Adrenal gland (tissue), 19 donors: ENCODE data around the gene PRDM12. TPM values are rescaled to one million over a fixed set of nuclear protein-coding genes. Genes with fewer than 3 reads are reported as not detected.

Experiments
- DNase-seq, 7 donors: peaks; one replicate each; pipeline ENCODE4 v3.0.0-alpha.2; 2019 to 2020
- H3K27ac ChIP-seq, 5 donors: fragments of 200-600 bp; sonication (generic) in 4 of 5; 1 replicate in 3 of 5; 2 replicates in 2 of 5; pipeline versions ENCODE4 v1.5.1 to v1.8.0; 2016 to 2020; ENCODE audit warnings: mild to moderate bottlenecking in 1 of 5
- H3K27me3 ChIP-seq: fragments of 200-600 bp; 2 replicates; pipeline ENCODE4 v1.8.0; 2021
- H3K36me3 ChIP-seq, 2 donors: fragments of 200-600 bp; replicated peaks in 1 of 2; 1 replicate in 1 of 2; 2 replicates in 1 of 2; pipeline versions ENCODE4 v1.5.1 to v1.8.0; 2018 to 2022
- H3K4me1 ChIP-seq, 2 donors: fragments of 200-600 bp; replicated peaks in 1 of 2; 1 replicate in 1 of 2; 2 replicates in 1 of 2; pipeline versions ENCODE4 v1.5.1 to v1.8.0; 2018 to 2021
- H3K4me3 ChIP-seq, 4 donors: fragments of 200-600 bp; sonication (generic) in 3 of 4; one replicate each; pipeline ENCODE4 v1.5.1; 2016 to 2018
- H3K9me3 ChIP-seq, 3 donors: fragments of 200-600 bp; sonication (generic) in 1 of 3; replicated peaks in 1 of 3; 1 replicate in 2 of 3; 2 replicates in 1 of 3; pipeline versions ENCODE4 v1.5.1 to v1.8.0; 2016 to 2021
- POLR2A ChIP-seq, 2 donors: fragments of 450-650 bp; IDR thresholded peaks; one replicate each; pipeline ENCODE4 v1.6.1; 2017; ENCODE audit warnings: antibody characterized with exemption in 2 of 2, mild to moderate bottlenecking in 2 of 2, moderate library complexity in 1 of 2
- WGBS, 4 donors: extraction: QIAGEN DNeasy Blood & Tissue Kit in 2 of 4; methylation state at CpG; one replicate each; pipeline versions ENCODE4 v1.1.5 to v1.1.7; 2013 to 2017; 5-methylcytosine and 5-hydroxymethylcytosine counted together
- intact Hi-C, 2 donors: fragments of 100-400 bp; cut with DNase I; formaldehyde crosslinking; loops; one replicate each; pipeline versions ENCODE4 v1.14.1 to v1.15.0; 2022 to 2023
- long read RNA-seq, 10 donors: library from polyadenylated mRNA in 3 of 10; unstranded in 2 of 10; stranded (forward) in 1 of 10; transcript quantifications; one replicate each; pipeline ENCODE4 v2.0.0 and lab custom pipeline, GENCODE V29; 2021 to 2026
- polyA plus RNA-seq, 3 donors: library from polyadenylated mRNA; stranded (reverse); fragments of 200-250 nt in 2 of 3; fragments of 350-450 nt in 1 of 3; fragmentation: Illumina TruSeq in 1 of 3; extraction: RNeasy Lipid Tissue Mini Kit (QIAGEN cat#74804) in 1 of 3; gene quantifications; one replicate each; pipeline ENCODE4 v1.2.3, GENCODE V29; 2013 to 2014
- total RNA-seq, 9 donors: library from RNA; depleted of rRNA in 4 of 9; stranded (reverse); fragments of >200 nt in 4 of 9; fragments of 120-200 nt in 1 of 9; fragmentation: NEBNext Ultra II Directional in 1 of 9; extraction: Animal tissue kit (Norgen Biotek cat#: 25700) in 1 of 9; gene quantifications; one replicate each; pipeline versions ENCODE4 v1.1.0 to v1.2.4, GENCODE V29; 2013 to 2023
- TF ChIP-seq, protein P1 (sequence below), 6 experiments: fragments of 450-650 bp in 4 of 6; fragments of 200-600 bp in 2 of 6; sonication (generic) in 1 of 6; IDR thresholded peaks; 1 replicate in 5 of 6; 2 replicates in 1 of 6; pipeline versions ENCODE4 v1.5.1 to v1.8.0; 2016 to 2021; ENCODE audit warnings: antibody characterized with exemption in 6 of 6, mild to moderate bottlenecking in 2 of 6, moderate library complexity in 1 of 6
- donor health status: healthy with polysubstance abuse.
- donor health status: Bipolar disorder and iron deficiency.
- donor health status: DM: yes; HTN: yes; CAD: no.
- donor health status: DM: no; HTN: no; CAD: no.
- donor health status: DM: no; HTN: no; CAD: no.
- donor health status: DM: yes; HTN: yes; CAD: no.

Gene PRDM12
- total RNA-seq = under 1 TPM in 1 of 9 donors, not detected in 8; 0.14 TPM
- under 1 TPM in 2 of 3 donors, not detected in 1; 0.07 to 0.08 TPM for polyA plus RNA-seq
- long read RNA-seq, donor 1 = 0 reads
- long read RNA-seq, donor 2 = 0 reads
- long read RNA-seq, donor 3 = 0 reads
- long read RNA-seq, donor 4 = 0 reads
- long read RNA-seq, donor 5 = 0 reads
- long read RNA-seq, donor 6, partial matches to known transcripts = 0 of 1 reads
- long read RNA-seq, donor 6, other reads (novel, unspliced or antisense) = 1 of 1 reads
- long read RNA-seq, donor 7 = 0 reads
- long read RNA-seq, donor 8 = 0 reads
- long read RNA-seq, donor 9 = 0 reads
- long read RNA-seq, donor 10 = 0 reads

DNA sequence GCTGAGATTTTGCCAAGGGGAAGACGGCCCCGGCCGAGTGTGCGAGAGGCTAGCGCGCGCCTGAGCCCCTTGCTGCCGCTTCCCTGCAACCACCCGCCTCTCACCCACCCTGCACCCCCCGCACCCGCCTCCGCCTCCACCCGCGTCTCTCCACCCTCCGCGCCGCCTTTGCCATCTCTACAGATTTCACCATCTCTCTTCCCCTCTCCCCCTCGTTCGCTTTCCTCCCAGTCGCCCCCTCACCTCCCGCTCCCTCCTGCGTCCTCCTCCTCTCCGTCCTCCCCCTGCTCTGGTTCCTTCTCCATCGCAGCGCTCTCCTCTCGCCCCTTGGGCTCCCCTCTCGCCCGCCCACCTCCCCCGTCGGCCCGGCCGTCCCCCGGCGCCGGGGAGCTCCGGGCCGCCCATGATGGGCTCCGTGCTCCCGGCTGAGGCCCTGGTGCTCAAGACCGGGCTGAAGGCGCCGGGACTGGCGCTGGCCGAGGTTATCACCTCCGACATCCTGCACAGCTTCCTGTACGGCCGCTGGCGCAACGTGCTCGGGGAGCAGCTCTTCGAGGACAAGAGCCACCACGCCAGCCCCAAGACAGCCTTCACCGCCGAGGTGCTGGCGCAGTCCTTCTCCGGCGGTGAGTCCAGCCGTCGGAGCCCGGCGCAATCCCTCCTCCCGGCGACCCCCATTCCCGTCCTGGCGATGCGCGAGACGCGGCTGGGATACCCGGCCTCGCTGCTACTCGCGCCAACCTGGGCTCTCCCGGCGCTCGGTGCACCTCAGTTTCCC lies at the start of gene PRDM12:
Gene PRDM12 (plus strand): TSS at position 344 of the 778 bp plus-strand sequence. CDS start 60 bp downstream, at position 404.
- Histone ChIP-seq H3K27me3 (peaks cover 76% of the 10 kb centered on the region), H3K4me1 (peaks cover 22 to 39% of the 10 kb centered on the region in 2 donors)

DNA sequence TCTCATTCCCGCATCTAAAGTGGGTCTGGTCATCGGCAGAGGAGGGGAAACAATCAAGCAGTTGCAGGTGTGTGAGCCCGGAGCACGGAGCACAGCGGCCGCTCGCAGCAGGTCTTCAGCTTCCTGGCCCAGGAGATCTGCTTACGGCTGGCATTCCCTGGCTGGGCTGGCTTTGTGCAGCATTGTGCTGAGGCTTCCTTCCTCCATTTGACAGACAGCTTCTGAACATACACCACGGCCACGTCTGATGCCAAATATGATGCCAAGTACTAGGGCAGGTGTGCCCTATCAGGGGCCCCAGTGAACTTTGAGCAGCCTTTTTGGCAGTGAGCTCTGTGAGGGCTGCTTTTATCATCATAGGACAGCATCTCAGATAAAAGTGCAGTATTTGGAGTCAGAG lies 47.9 kb upstream of the PRDM12 start:
- Histone ChIP-seq H3K36me3 (peaks cover 0 to 88% of the 10 kb centered on the region in 2 donors), H3K4me3 (no peak overlapping the region), H3K4me1 (no peaks in the 10 kb centered on the region), H3K27ac (no peak overlapping the region), H3K27me3 (no peaks in the 10 kb centered on the region), H3K9me3 (no peaks in the 10 kb centered on the region)
- no peak for DNase-seq
- no peak for TF ChIP-seq POLR2A (IDR thresholded peaks at IDR 0.05)
- TF ChIP-seq, protein P1, sequence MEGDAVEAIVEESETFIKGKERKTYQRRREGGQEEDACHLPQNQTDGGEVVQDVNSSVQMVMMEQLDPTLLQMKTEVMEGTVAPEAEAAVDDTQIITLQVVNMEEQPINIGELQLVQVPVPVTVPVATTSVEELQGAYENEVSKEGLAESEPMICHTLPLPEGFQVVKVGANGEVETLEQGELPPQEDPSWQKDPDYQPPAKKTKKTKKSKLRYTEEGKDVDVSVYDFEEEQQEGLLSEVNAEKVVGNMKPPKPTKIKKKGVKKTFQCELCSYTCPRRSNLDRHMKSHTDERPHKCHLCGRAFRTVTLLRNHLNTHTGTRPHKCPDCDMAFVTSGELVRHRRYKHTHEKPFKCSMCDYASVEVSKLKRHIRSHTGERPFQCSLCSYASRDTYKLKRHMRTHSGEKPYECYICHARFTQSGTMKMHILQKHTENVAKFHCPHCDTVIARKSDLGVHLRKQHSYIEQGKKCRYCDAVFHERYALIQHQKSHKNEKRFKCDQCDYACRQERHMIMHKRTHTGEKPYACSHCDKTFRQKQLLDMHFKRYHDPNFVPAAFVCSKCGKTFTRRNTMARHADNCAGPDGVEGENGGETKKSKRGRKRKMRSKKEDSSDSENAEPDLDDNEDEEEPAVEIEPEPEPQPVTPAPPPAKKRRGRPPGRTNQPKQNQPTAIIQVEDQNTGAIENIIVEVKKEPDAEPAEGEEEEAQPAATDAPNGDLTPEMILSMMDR (IDR thresholded peaks at IDR 0.05) = no peak
- intact Hi-C loops = no loop called here
- 87 to 93% (median 92%) methylated on average over 9 to 10 of the region's 10 CpGs for WGBS, 4 donors

More for the DNA sequence above, at the start of gene PRDM12:
- Histone ChIP-seq H3K36me3 (no peaks in the 10 kb centered on the region), H3K9me3 (no peaks in the 10 kb centered on the region), H3K27ac (no peak within 1 kb of the TSS), H3K4me3 (no peak within 1 kb of the TSS)
- intact Hi-C loops = no loop called here
- 1 to 4% (median 3%) methylated on average over 27 to 76 of the region's 76 CpGs for WGBS, 4 donors
- DNase-seq = no peak
- no peak for TF ChIP-seq POLR2A (IDR thresholded peaks at IDR 0.05)
- TF ChIP-seq, protein P1 (IDR thresholded peaks at IDR 0.05) = no peak

DNA sequence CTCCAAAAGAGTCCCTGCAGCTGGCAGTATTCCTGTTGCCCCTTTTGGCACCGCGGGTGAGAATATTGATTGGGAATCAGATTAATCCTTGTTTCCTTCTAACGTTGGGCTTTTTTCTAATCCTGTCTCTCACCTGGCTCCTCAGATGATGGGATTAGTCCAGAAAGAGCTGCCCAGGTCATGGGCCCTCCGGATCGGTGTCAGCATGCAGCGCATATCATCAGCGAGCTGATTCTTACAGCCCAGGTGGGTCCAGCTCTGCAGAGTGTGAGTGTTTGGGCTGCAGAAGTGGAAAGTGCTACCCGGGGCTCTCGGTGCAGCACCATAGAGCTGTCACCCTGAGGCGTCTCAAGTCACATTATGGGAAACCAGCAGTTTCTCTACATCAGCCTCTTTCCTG lies 40.9 kb upstream of the PRDM12 start:
- Histone ChIP-seq H3K36me3 (peaks cover 0 to 89% of the 10 kb centered on the region in 2 donors), H3K27me3 (no peaks in the 10 kb centered on the region), H3K4me3 (no peak overlapping the region), H3K4me1 (no peaks in the 10 kb centered on the region), H3K27ac (no peak overlapping the region), H3K9me3 (no peaks in the 10 kb centered on the region)
- intact Hi-C loops = no loop called here
- TF ChIP-seq, protein P1 (IDR thresholded peaks at IDR 0.05) = no peak
- no peak for TF ChIP-seq POLR2A (IDR thresholded peaks at IDR 0.05)
- DNase-seq = no peak
- 86 to 94% (median 91%) methylated on average over 8 to 10 of the region's 10 CpGs for WGBS, 4 donors

DNA sequence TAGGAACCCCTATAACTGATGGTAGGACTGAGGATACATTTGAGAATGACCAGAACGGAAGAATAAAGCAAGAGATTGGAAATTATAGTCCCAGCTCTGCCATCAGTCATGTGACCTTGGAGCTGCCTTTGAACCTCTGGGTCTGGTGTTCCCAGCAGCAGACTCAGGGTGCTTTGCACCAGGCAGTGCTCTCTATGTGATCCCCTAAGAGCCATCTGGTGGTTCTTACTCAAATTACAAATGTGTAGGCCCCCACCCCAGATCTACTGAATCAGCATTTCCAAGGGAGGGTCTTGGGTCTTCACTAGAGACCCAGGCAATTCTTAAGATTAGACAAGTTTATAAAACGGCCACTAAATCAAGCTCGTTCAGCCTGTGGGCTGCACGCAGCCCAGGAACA lies 40.2 kb upstream of the PRDM12 start:
- no peak for TF ChIP-seq POLR2A (IDR thresholded peaks at IDR 0.05)
- TF ChIP-seq, protein P1 (IDR thresholded peaks at IDR 0.05) = no peak

More for the DNA sequence above, 40.2 kb upstream of the PRDM12 start:
- Histone ChIP-seq H3K36me3 (peaks cover 0 to 88% of the 10 kb centered on the region in 2 donors), H3K27me3 (no peaks in the 10 kb centered on the region), H3K4me1 (no peaks in the 10 kb centered on the region), H3K4me3 (no peak overlapping the region), H3K9me3 (no peaks in the 10 kb centered on the region), H3K27ac (no peak overlapping the region)
- WGBS, 4 donors = 74 to 82% (median 79%) methylated on average over 4 of the region's 4 CpGs
- no peak for DNase-seq
- intact Hi-C loops = no loop called here
